Prostate gland (tissue), 2 donors: ENCODE measurements around the gene EIF4B. TPM values are rescaled to one million over a fixed set of nuclear protein-coding genes. Genes with fewer than 3 reads are reported as not detected.
A peak's percentile ranks its signal among the peaks of the same experiment; 100 is the strongest.

Experiments used
- DNase-seq: peaks from one replicate; pipeline ENCODE4 v3.0.0-alpha.2; 2019; ENCODE audit warnings: low spot score
- H3K27ac ChIP-seq, 2 donors: fragments of 200-600 bp; sonication (generic); 2 replicates each; pipeline ENCODE4 v1.5.1; 2017 to 2019
- H3K27me3 ChIP-seq: fragments of 200-600 bp; sonication (generic); replicated peaks from 2 replicates; pipeline ENCODE4 v1.5.1; 2019; ENCODE audit not compliant: insufficient read depth
- H3K36me3 ChIP-seq, 2 donors: fragments of 200-600 bp; sonication (generic); 1 replicate in 1 of 2; 2 replicates in 1 of 2; pipeline versions ENCODE4 v1.5.1 to v1.8.1; 2017 to 2019
- H3K4me1 ChIP-seq: fragments of 200-600 bp; sonication (generic); replicated peaks from 2 replicates; pipeline ENCODE4 v1.5.1; 2019
- H3K4me3 ChIP-seq, 2 donors: fragments of 200-600 bp; sonication (generic); 2 replicates each; pipeline ENCODE4 v1.5.1; 2017 to 2019
- H3K9me3 ChIP-seq: fragments of 200-600 bp; sonication (generic); 2 replicates; pipeline ENCODE4 v1.5.1; 2017
- POLR2A ChIP-seq: fragments of 450-650 bp; IDR thresholded peaks from one replicate; pipeline ENCODE4 v1.6.1; 2016; ENCODE audit warnings: antibody characterized with exemption, mild to moderate bottlenecking
- POLR2AphosphoS5 ChIP-seq: sonication (generic); formaldehyde crosslinking; IDR thresholded peaks from one replicate; pipeline ENCODE4 v1.6.1; 2017; ENCODE audit warnings: antibody characterized with exemption
- WGBS: methylation state at CpG from one replicate; pipeline ENCODE4 v1.1.5; 2018; 5-methylcytosine and 5-hydroxymethylcytosine counted together
- intact Hi-C: fragments of 100-400 bp; cut with DNase I; formaldehyde crosslinking; loops from one replicate; pipeline ENCODE4 v1.14.2; 2022
- total RNA-seq, 2 donors: library from RNA; depleted of rRNA; stranded (reverse); fragments of >200 nt; gene quantifications; one replicate each; pipeline ENCODE4 v1.1.0, GENCODE V29; 2016
- TF ChIP-seq, protein P1 (sequence below), 4 experiments: fragments of 200-600 bp in 2 of 4; fragments of 450-650 bp in 2 of 4; sonication (generic) in 2 of 4; IDR thresholded peaks; 1 replicate in 3 of 4; 2 replicates in 1 of 4; pipeline ENCODE4 v1.5.1; 2016 to 2019; ENCODE audit warnings: antibody characterized with exemption in 4 of 4, mild to moderate bottlenecking in 2 of 4, moderate library complexity in 2 of 4

Gene EIF4B
- total RNA-seq, 2 donors from 2014 or later = 419 to 458 TPM

- intact Hi-C loops = no loop called here
- no peak for DNase-seq
- Histone ChIP-seq H3K4me3 (no peak overlapping the region), H3K9me3 (no peaks in the 10 kb centered on the region), H3K27ac (peak overlapping the region in 1 of 2 donors; percentile 70), H3K27me3 (no peaks in the 10 kb centered on the region), H3K36me3 (peaks cover 8 to 9% of the 10 kb centered on the region in 2 donors), H3K4me1 (no peaks in the 10 kb centered on the region)
- no peak for TF ChIP-seq POLR2AphosphoS5
- TF ChIP-seq POLR2A = no peak
- TF ChIP-seq, protein P1, sequence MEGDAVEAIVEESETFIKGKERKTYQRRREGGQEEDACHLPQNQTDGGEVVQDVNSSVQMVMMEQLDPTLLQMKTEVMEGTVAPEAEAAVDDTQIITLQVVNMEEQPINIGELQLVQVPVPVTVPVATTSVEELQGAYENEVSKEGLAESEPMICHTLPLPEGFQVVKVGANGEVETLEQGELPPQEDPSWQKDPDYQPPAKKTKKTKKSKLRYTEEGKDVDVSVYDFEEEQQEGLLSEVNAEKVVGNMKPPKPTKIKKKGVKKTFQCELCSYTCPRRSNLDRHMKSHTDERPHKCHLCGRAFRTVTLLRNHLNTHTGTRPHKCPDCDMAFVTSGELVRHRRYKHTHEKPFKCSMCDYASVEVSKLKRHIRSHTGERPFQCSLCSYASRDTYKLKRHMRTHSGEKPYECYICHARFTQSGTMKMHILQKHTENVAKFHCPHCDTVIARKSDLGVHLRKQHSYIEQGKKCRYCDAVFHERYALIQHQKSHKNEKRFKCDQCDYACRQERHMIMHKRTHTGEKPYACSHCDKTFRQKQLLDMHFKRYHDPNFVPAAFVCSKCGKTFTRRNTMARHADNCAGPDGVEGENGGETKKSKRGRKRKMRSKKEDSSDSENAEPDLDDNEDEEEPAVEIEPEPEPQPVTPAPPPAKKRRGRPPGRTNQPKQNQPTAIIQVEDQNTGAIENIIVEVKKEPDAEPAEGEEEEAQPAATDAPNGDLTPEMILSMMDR (IDR thresholded peaks at IDR 0.05) = no peak
- WGBS = 82% methylated on average over 4 of the region's 4 CpGs
These were observed 33.6 kb downstream of the EIF4B start for GRCh38 chr12:53039851-53040250.

- 67% methylated on average over 7 of the region's 7 CpGs for WGBS
- intact Hi-C loops = no loop called here
- TF ChIP-seq, protein P1 (IDR thresholded peaks at IDR 0.05) = no peak
- TF ChIP-seq POLR2AphosphoS5 (no peak), POLR2A (no peak)
These were observed 36.6 kb downstream of the EIF4B start for GRCh38 chr12:53042607-53043454.

DNA sequence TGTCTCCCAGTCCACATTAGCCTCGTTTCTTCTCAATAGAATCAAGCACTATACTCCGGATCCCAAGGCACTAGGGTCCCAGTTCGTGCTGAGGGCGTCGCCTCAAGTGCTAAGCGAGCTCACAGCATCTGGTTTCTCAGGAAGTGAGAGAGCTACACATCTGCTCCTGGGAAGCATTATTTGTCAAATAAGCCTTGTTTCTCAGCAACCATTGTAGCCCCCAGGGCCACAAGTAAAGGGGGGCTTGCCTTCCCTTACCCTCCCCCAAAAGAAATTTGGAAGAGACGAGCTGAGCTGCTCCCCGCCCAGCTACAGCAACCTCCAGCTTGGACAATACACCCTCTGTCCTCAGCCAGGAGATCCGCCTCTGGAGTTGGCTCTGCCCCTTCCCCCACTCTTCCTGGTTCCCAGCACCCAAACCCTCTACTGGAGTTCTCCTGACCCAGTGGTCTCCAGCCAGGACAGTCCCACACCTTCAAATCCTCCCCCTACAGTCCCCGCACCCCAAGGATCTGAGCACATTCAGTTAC, 37.9 kb downstream of the EIF4B start:
- WGBS = 42% methylated on average over 10 of the region's 10 CpGs
- no peak overlapping the region for H3K4me3 ChIP-seq
- no peak for TF ChIP-seq POLR2A
- peak; percentile 28 for TF ChIP-seq POLR2AphosphoS5
- H3K4me1 ChIP-seq = peaks cover 11% of the 10 kb centered on the region
- peaks cover 0 to 4% of the 10 kb centered on the region in 2 donors for H3K36me3 ChIP-seq
- intact Hi-C loops = no loop called here
- no peak for DNase-seq
- no peaks in the 10 kb centered on the region for H3K9me3 ChIP-seq
- no peaks in the 10 kb centered on the region for H3K27me3 ChIP-seq
- H3K27ac ChIP-seq = peak overlapping the region; percentile 99

More at GRCh38 chr12:53042607-53043454, 36.6 kb downstream of the EIF4B start:
- Histone ChIP-seq H3K27me3 (no peaks in the 10 kb centered on the region), H3K36me3 (peaks cover 4 to 5% of the 10 kb centered on the region in 2 donors), H3K4me3 (no peak overlapping the region), H3K9me3 (no peaks in the 10 kb centered on the region), H3K27ac (peak overlapping the region in 1 of 2 donors; percentile 99), H3K4me1 (peaks cover 2% of the 10 kb centered on the region)
- no peak for DNase-seq

GRCh38 chr12:53044896-53045695, 38.8 kb downstream of the EIF4B start:
- H3K9me3 ChIP-seq = no peaks in the 10 kb centered on the region
- no peaks in the 10 kb centered on the region for H3K27me3 ChIP-seq
- no peak overlapping the region for H3K4me3 ChIP-seq
- TF ChIP-seq POLR2A = no peak
- no peak for TF ChIP-seq POLR2AphosphoS5
- TF ChIP-seq, protein P1 (IDR thresholded peaks at IDR 0.05) = no peak
- H3K27ac ChIP-seq = peak overlapping the region; percentile 99
- DNase-seq = no peak
- WGBS = 53% methylated on average over 4 of the region's 4 CpGs
- intact Hi-C loops = no loop called here
- no peaks in the 10 kb centered on the region for H3K36me3 ChIP-seq
- H3K4me1 ChIP-seq = peaks cover 16% of the 10 kb centered on the region

DNA sequence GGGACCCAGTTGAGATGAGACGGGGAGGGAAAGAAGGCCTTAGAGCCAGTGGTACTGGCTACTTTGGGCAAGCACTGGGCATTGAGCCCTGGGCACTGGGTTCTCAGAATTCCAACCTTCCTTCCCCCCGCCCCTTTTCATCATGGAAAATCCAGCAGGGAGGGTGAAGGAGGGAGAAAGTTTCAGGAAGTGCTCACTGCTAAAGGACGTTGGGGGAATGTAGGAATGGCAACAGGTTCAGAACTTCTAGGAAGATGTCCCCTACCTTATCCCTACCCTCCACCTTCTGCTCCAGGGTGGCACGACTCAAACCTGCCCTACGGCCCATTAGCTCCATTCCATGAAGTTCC, 39.4 kb downstream of the EIF4B start:
- no peaks in the 10 kb centered on the region for H3K9me3 ChIP-seq
- peak overlapping the region; percentile 99 for H3K27ac ChIP-seq
- intact Hi-C loops = no loop called here
- peak overlapping the region; percentile 63 to 64 for H3K4me3 ChIP-seq
- DNase-seq = no peak
- H3K27me3 ChIP-seq = no peaks in the 10 kb centered on the region
- no peaks in the 10 kb centered on the region for H3K36me3 ChIP-seq
- TF ChIP-seq POLR2AphosphoS5 = peak; percentile 68
- no peak for TF ChIP-seq POLR2A
- TF ChIP-seq, protein P1 (IDR thresholded peaks at IDR 0.05) = no peak
- H3K4me1 ChIP-seq = peaks cover 17% of the 10 kb centered on the region
- 29% methylated on average over 5 of the region's 5 CpGs for WGBS
